A549 (cell line): Measurements from ENCODE around the gene BGLAP.

Source experiments
- CTCF ChIP-seq: fragments of >200 bp; sonication (Bioruptor Twin); formaldehyde crosslinking; IDR thresholded peaks from 3 replicates; pipeline ENCODE4 v1.5.1; 2016
- JUN ChIP-seq, 2 experiments: fragments of >200 bp; sonication (Bioruptor Twin); formaldehyde crosslinking; IDR thresholded peaks; 2 replicates in 1 of 2; 3 replicates in 1 of 2; pipeline ENCODE4 v1.6.1; 2016 to 2017
- KDM1A ChIP-seq: fragments of 200-600 bp; sonication (generic); IDR thresholded peaks from 2 replicates; pipeline ENCODE4 v1.6.1; 2016; ENCODE audit warnings: low read depth, mild to moderate bottlenecking
- MAFK ChIP-seq: fragments of 450-650 bp; IDR thresholded peaks from 2 replicates; pipeline ENCODE4 v1.6.1; 2014; ENCODE audit not compliant: partially characterized antibody
- MAZ ChIP-seq: fragments of 150-350 bp; IDR thresholded peaks from 2 replicates; pipeline ENCODE4 v1.6.1; 2014; ENCODE audit warnings: antibody characterized with exemption, low read depth, low read length, borderline replicate concordance
- POLR2A ChIP-seq: IDR thresholded peaks from 2 replicates; pipeline ENCODE4 v1.6.1; 2012; ENCODE audit warnings: mild to moderate bottlenecking, low read length
- POLR2AphosphoS2 ChIP-seq: conservative IDR thresholded peaks from 2 replicates; pipeline ENCODE4 v1.6.1; 2012; ENCODE audit warnings: low read length, improper control_type of control experiment, inconsistent platforms
- SREBF2 ChIP-seq: fragments of 450-650 bp; IDR thresholded peaks from 2 replicates; pipeline ENCODE4 v1.6.1; 2014; ENCODE audit warnings: mild to moderate bottlenecking, moderate library complexity
- USF2 ChIP-seq: fragments of 450-650 bp; IDR thresholded peaks from 2 replicates; pipeline ENCODE4 v1.6.1; 2014; ENCODE audit warnings: antibody characterized with exemption
- ZSCAN20 ChIP-seq: fragments of 250-450 bp; sonication (Bioruptor Pico); IDR thresholded peaks from 2 replicates; pipeline ENCODE4 v1.8.0; 2022; ENCODE audit warnings: mild to moderate bottlenecking, moderate library complexity

- TF ChIP-seq KDM1A, result no peak
- TF ChIP-seq MAZ, result no peak
- TF ChIP-seq CTCF, result no peak
- TF ChIP-seq USF2, result no peak
- TF ChIP-seq ZSCAN20 (CRISPR knock-in tag), result no peak
- no peak for TF ChIP-seq SREBF2
- TF ChIP-seq POLR2AphosphoS2, result no peak
- peak in 1 of 2 experiments; percentile 22; a peak in 1 of 5 replicates for TF ChIP-seq JUN (IDR thresholded peaks at IDR 0.05)
- no peak for TF ChIP-seq POLR2A
- no peak for TF ChIP-seq MAFK
Measured at GRCh38 chr1:156244126-156244525, 2.1 kb downstream of the BGLAP start.
